ENCODE measurements around the gene LYZL4. TPM values are rescaled to one million over a fixed set of nuclear protein-coding genes. Genes with fewer than 3 reads are reported as not detected.

Gene LYZL4
- total RNA-seq, 1 donor = not detected

GRCh38 chr3:42405857-42406256, 4.6 kb downstream of the LYZL4 start:
- no peaks in the 10 kb centered on the region for H3K27me3 ChIP-seq (ENCODE audit: insufficient read depth, low read length)
- H3K4me3 ChIP-seq (ENCODE audit: low read length) = no peak overlapping the region
- H3K9me3 ChIP-seq (ENCODE audit: low read depth, low read length) = no peaks in the 10 kb centered on the region
- H3K4me1 ChIP-seq (ENCODE audit: insufficient read depth, low read length) = no peaks in the 10 kb centered on the region

GRCh38 chr3:42403737-42404136, 6.7 kb downstream of the LYZL4 start:
- Histone ChIP-seq H3K9me3 (ENCODE audit: low read depth, low read length) (no peaks in the 10 kb centered on the region), H3K4me1 (ENCODE audit: insufficient read depth, low read length) (no peaks in the 10 kb centered on the region)

DNA sequence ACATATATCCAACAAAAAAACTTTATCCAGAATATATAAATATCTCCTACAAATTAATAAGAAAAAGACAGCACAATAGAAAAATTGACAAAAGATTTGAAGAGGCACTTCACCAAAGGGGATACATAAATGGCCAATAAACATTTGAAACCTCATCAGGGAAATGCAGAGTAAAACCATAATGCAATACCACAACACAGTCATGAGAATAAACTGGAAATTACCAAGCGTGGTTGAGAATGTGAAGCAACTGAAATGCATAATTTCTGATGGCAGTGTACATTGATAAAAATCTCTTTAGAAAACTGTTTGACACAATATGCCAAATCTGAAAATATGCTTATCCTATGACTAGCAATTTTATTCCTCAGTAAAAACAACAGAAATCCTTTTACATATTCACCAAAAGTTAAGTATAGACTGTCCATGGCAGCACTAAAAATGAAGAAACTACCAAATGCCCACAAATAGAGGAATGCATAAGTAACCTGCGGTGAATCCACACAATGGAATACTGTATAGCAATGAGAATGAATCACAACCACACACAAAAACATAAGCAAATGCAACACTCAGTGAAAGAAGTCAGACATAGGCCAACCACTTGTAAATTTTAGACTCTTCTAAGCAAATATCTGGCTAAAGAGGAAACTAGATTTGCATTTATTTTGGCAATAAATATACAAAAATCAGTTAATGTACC, 7.9 kb downstream of the LYZL4 start:
- Histone ChIP-seq H3K27me3 (ENCODE audit: insufficient read depth, low read length) (no peaks in the 10 kb centered on the region), H3K9me3 (ENCODE audit: low read depth, low read length) (no peaks in the 10 kb centered on the region), H3K4me3 (ENCODE audit: low read length) (no peak overlapping the region), H3K4me1 (ENCODE audit: insufficient read depth, low read length) (no peaks in the 10 kb centered on the region)

More at GRCh38 chr3:42403737-42404136, 6.7 kb downstream of the LYZL4 start:
- H3K4me3 ChIP-seq (ENCODE audit: low read length) = no peak overlapping the region
- no peaks in the 10 kb centered on the region for H3K27me3 ChIP-seq (ENCODE audit: insufficient read depth, low read length)

- Histone ChIP-seq H3K4me3 (ENCODE audit: low read length) (no peak overlapping the region), H3K9me3 (ENCODE audit: low read depth, low read length) (no peaks in the 10 kb centered on the region), H3K27me3 (ENCODE audit: insufficient read depth, low read length) (no peaks in the 10 kb centered on the region), H3K4me1 (ENCODE audit: insufficient read depth, low read length) (no peaks in the 10 kb centered on the region)
Measured at GRCh38 chr3:42398080-42398479, 12.3 kb downstream of the LYZL4 start.

DNA sequence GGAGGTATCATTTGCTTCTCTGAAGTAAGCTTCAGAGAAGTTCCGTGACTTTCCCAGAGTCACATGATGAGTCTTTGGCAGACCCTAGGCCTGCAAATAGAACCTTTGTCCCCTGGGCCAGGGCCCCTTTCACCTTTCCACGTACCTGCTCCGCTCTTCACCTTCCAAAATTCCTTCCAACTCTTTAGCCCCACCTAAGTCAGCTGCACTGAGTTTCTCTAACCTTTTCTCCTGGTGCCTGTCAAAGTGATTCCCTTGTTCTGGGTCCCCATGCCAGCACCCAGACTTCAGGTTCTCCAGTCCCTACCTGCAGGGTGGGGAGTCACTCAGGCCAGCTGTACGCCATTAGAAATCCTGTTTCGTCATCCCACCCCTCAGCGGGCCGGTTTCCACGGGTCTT, 12.8 kb downstream of the LYZL4 start:
- no peaks in the 10 kb centered on the region for H3K27me3 ChIP-seq (ENCODE audit: insufficient read depth, low read length)
- H3K4me3 ChIP-seq (ENCODE audit: low read length) = no peak overlapping the region
- H3K4me1 ChIP-seq (ENCODE audit: insufficient read depth, low read length) = no peaks in the 10 kb centered on the region
- no peaks in the 10 kb centered on the region for H3K9me3 ChIP-seq (ENCODE audit: low read depth, low read length)

DNA sequence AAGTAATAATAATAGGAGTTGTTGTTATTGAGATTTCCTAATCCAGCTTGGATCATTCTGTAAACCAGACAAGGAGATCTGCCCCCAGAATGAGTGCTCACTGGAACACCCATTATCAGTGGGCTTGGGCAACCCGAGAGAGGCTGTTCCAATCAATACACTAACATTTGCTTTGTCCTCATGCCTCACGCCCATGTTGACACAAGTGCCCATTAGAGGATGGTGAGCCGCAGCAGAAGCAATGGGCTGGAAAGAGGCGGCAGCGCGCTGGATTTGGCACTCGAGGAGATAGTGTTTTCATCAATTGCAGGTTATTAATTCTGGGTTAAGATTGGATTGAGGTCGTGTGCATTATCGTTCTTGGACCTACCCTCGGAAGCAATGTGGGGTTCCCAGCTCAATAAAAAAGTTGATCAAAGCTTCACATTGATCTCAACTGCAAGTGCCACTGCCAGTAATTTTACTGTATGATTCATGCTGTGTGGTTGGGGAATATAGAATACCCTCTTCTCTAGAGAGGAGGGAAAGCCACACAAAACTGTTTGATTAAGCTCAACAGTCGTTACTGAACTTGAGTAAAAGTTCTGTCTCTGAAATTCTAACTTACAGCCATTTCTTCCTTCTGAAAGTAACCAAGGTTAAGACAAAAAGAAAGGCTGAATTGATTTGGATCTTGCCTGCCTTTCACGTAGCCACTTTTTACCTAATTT, 15.7 kb downstream of the LYZL4 start:
- Histone ChIP-seq H3K4me3 (ENCODE audit: low read length) (no peak overlapping the region), H3K9me3 (ENCODE audit: low read depth, low read length) (no peaks in the 10 kb centered on the region), H3K4me1 (ENCODE audit: insufficient read depth, low read length) (no peaks in the 10 kb centered on the region), H3K27me3 (ENCODE audit: insufficient read depth, low read length) (no peaks in the 10 kb centered on the region)

DNA sequence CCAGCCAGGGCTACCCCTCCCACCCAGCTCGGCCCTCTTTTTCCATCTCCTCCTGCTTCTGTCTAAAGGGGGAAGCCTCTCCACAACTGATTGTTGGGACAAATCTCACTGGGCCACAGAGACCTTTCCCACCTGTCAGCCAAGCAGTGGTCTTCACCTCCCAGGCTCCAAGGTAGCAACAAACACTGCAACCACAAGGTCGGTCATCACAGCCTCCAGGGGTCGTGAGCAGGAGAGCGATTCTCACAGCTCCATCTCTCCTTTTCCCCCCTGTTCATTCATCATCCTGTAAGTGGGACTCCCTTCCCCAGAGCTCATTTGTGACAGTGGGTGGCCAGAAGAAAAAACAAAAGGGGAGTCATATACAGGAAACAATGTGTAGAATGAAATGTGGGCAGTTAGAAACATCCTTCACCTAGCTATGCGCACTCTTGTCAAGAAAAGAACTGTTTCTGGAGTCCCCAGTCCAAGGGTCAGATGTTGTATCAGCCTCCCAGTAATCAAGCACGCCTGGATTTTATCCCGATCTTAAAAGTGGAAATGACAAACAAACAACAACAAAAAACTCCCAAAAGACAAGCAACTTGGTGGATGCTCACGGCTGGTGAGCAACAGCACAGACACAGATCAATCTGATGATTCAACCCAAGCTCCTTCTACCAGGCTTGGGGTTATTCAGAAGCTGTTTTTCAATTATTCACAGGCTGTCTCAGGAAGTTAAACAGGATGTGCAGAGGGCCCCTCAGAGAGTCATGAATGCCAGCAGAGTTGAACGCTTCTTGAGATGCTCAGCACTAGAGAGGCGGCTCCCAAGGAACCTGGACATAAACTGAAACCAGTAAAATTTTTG, 22.4 kb downstream of the LYZL4 start:
- Histone ChIP-seq H3K9me3 (ENCODE audit: low read depth, low read length) (no peaks in the 10 kb centered on the region), H3K4me1 (ENCODE audit: insufficient read depth, low read length) (peaks cover 4% of the 10 kb centered on the region), H3K27me3 (ENCODE audit: insufficient read depth, low read length) (no peaks in the 10 kb centered on the region), H3K4me3 (ENCODE audit: low read length) (no peak overlapping the region)

GRCh38 chr3:42381551-42382082, 28.8 kb downstream of the LYZL4 start:
- no peaks in the 10 kb centered on the region for H3K27me3 ChIP-seq (ENCODE audit: insufficient read depth, low read length)
- H3K4me1 ChIP-seq (ENCODE audit: insufficient read depth, low read length) = peaks cover under 1% of the 10 kb centered on the region
- no peaks in the 10 kb centered on the region for H3K9me3 ChIP-seq (ENCODE audit: low read depth, low read length)
- H3K4me3 ChIP-seq (ENCODE audit: low read length) = no peak overlapping the region

- peaks cover 21% of the 10 kb centered on the region for H3K4me1 ChIP-seq (ENCODE audit: insufficient read depth, low read length)
Measured at GRCh38 chr3:42377681-42378080, 32.7 kb downstream of the LYZL4 start.

DNA sequence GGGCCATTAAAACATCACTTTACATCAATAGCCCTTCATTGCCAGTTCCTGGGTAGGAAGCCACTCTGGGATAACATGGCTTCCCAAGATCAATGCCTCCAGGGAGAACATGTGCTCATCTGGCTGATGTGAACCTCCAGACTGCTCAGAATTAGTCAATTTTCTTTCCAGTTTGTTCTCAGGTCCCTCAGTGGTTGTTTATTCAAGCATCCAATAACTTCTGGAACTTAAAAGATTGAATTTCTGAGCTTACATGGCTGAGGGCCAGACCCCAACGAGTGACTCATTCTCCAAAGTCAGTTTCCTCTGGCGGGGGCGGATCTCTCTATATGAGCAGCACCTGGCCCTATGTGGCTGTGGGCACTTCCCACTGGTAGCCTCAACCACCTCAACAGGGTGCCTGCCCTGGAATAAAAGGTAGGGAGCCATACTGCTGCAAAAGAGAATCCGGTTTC, 34.0 kb downstream of the LYZL4 start:
- peaks cover 25% of the 10 kb centered on the region for H3K4me1 ChIP-seq (ENCODE audit: insufficient read depth, low read length)
- no peaks in the 10 kb centered on the region for H3K27me3 ChIP-seq (ENCODE audit: insufficient read depth, low read length)
- H3K4me3 ChIP-seq (ENCODE audit: low read length) = no peak overlapping the region
- no peaks in the 10 kb centered on the region for H3K9me3 ChIP-seq (ENCODE audit: low read depth, low read length)

More at GRCh38 chr3:42377681-42378080, 32.7 kb downstream of the LYZL4 start:
- H3K27me3 ChIP-seq (ENCODE audit: insufficient read depth, low read length) = no peaks in the 10 kb centered on the region
- no peak overlapping the region for H3K4me3 ChIP-seq (ENCODE audit: low read length)
- H3K9me3 ChIP-seq (ENCODE audit: low read depth, low read length) = no peaks in the 10 kb centered on the region

DNA sequence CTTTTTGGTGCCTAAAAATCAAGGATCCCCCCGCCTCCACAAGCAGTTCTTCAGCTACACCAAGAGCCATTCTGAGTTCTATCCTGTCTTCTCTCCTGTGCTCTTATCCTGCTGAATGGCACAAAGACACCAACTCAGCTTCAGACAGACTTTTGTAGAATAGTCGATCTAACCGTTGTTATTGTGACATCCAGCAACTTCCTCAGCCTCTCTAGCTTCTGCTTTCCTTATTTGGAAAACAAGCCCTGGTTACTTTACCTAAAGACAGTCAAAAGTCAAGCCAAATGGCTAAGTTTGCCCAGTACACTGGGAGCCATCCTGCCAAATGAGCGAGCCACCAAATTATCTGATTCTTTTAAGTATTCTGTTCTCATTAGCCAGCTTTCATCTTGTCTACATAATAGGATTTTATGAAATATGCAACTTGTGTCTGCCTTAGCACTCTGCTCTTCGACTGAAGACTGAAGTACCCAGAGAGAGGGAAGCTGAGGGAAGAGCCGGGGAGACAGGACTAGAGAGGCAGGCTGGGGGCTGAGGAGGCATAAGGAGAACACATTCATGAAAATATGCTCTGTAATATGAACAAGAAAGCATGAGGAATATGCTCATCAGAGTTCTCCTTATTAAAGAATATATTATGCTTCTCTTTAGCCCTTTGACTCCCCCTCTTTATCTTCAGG, 35.1 kb downstream of the LYZL4 start:
- Histone ChIP-seq H3K4me1 (ENCODE audit: insufficient read depth, low read length) (peaks cover 25% of the 10 kb centered on the region), H3K27me3 (ENCODE audit: insufficient read depth, low read length) (no peaks in the 10 kb centered on the region), H3K9me3 (ENCODE audit: low read depth, low read length) (no peaks in the 10 kb centered on the region), H3K4me3 (ENCODE audit: low read length) (no peak overlapping the region)

- Histone ChIP-seq H3K9me3 (ENCODE audit: low read depth, low read length) (no peaks in the 10 kb centered on the region), H3K4me3 (ENCODE audit: low read length) (no peak overlapping the region), H3K4me1 (ENCODE audit: insufficient read depth, low read length) (peaks cover 25% of the 10 kb centered on the region), H3K27me3 (ENCODE audit: insufficient read depth, low read length) (no peaks in the 10 kb centered on the region)
Measured at GRCh38 chr3:42371776-42372175, 38.6 kb downstream of the LYZL4 start.

DNA sequence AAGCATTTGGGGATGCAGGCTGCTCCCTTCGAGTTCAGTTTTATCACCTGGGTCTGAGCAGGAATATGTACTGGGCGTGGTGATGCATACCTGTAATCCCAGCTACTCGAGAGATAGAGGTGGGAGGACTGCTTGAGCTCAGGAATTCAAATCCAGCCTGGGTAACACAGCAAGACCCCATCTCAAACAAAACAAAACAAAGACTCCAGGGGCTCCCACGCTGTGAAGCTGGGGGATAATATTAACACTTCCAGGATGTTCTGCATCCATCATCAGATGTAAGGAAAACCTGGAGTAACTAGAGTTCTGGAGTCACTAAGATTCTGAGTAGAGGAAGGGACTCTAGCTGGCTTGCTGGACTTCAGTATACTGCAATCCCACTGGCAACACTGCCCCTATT, 40.6 kb downstream of the LYZL4 start:
- no peaks in the 10 kb centered on the region for H3K27me3 ChIP-seq (ENCODE audit: insufficient read depth, low read length)
- peaks cover 8% of the 10 kb centered on the region for H3K4me1 ChIP-seq (ENCODE audit: insufficient read depth, low read length)
- no peak overlapping the region for H3K4me3 ChIP-seq (ENCODE audit: low read length)
- no peaks in the 10 kb centered on the region for H3K9me3 ChIP-seq (ENCODE audit: low read depth, low read length)

DNA sequence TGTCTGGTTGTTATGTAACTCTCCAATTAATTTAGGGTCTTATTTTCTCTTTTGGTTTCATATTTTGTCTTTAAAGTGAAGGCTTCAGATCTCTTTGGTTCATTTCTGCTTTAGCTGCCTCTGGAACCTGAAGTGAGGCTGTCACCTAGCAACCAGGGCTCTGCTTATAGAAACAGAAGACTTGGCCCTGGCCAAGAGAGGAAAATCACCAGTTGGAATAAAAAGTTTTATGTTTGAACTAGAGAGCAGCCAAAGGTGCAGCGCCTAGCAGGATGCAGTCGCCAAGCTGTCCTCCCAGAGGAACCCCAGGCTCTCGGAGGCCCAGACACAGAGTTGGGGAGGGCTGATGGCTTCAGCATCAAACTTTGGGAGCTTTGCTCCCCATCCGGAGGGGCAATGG, 41.1 kb downstream of the LYZL4 start:
- no peaks in the 10 kb centered on the region for H3K9me3 ChIP-seq (ENCODE audit: low read depth, low read length)
- H3K4me1 ChIP-seq (ENCODE audit: insufficient read depth, low read length) = peaks cover 4% of the 10 kb centered on the region
- no peak overlapping the region for H3K4me3 ChIP-seq (ENCODE audit: low read length)
- no peaks in the 10 kb centered on the region for H3K27me3 ChIP-seq (ENCODE audit: insufficient read depth, low read length)

Data from mononuclear cell (primary cell).